ENCODE measurements around the gene FAM234A.

FAM234A gene

GRCh38 chr16:305916-306626 lies 71.5 kb downstream of the FAM234A start:
- DNase-seq, result no peak

- no peak for DNase-seq
These were observed 72.3 kb downstream of the FAM234A start for GRCh38 chr16:306911-307370.

DNA sequence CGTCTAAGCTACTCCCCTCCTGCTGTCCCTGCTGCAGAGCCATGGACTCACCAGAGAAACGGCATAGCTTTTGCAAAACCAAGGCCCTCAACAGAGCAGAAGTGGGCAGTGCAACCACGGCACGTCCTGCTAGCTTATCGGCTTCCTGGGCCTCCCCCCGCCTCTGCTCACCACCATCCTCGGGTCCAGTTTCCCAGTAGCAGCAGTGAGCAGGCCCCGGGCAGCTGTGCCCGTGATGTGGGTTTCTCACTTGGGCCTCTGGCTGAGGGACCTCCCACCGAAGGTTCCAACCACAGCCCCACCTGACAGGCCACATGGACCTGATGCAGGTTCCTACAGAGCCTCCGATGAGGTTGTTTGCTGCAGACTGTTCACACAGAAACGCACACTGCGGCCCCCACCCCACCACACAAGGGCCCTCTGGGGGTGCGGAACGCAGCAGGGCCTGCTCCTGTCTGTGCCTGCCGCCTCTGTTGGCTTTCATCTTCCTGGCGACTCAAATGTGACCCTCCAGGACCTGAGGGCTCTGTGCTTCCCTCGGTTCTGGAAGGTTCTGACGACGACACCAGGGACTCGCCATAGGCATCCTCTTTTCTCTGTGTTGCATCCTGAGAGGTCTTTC lies 73.2 kb downstream of the FAM234A start:
- DNase-seq, result no peak

- DNase-seq, result no peak
These were observed 74.9 kb downstream of the FAM234A start for GRCh38 chr16:309476-309875.

DNA sequence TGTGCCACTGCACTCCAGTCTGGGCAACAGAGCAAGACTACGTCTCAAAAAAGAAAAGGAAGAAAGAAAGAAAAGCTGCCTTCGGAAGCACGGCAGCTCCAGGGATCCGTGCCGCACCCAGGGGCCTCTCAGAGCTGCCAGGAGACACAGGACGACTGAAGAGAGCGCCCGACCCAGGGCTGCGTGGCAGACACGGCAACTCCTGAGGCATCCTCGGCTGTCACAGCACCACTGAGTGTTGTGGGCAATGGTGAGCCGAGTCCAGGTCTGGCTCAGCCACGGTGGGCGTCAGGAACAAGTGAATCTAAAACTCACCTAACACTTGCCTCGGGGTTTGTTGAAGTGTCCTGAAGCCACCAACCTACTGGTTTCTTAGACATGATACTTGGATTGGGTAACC lies 77.1 kb downstream of the FAM234A start:
- no peak for DNase-seq

DNA sequence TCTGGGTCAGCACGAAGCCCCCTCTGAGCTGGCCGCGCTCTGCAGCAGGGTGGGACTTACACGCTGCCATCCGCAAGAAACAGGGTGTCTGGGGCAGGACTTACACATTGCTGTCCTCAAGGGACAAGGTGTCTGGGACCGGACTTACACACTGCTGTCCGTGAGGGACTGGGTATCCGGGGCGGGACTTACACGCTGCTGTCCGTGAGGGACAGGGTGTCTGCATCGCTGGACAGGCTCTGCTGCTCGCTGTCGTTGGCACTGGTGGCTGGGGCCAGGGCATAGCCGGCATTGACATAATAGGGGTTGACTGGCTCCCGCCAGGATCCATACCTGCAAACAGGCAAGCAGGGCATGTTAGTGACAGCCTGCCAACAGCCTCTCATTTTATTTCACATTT lies 79.7 kb downstream of the FAM234A start:
- DNase-seq, result no peak

DNA sequence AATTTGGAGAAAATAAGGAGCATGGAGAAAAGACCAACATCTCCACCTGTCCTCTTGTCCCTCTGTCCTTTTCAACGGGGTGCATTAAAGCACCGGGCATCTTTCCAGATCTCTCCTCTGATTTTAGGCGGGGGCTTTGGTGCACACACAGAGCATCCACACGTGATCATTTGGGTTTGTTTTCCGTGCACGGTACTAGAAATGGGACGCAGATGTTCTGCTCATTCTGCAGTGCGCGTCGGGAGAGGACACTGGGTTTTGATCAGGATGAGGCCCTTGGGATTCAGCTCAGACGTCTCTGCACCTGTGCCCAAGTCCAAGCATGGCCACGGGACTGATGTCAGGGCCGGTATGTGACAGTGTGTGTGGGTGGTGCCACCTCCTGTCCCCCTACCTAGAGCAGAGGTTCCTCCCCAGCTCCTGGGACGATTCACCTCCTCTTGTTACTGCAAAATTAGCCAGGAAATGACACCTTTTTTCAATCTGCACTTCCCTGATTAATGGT lies 80.2 kb downstream of the FAM234A start:
- DNase-seq, result peak; percentile 79
